GM03348 (cell line): ENCODE data around the gene NUDT22.

Source experiments
- DNase-seq: peaks from one replicate; pipeline ENCODE4 v3.0.0; 2012; ENCODE audit warnings: low spot score

Gene NUDT22

GRCh38 chr11:64206457-64207255 is 19.4 kb upstream of the NUDT22 start, which contains the start of gene FERMT3:
Gene FERMT3 (plus strand): TSS chr11:64206721. CDS start chr11:64207365, 644 bp downstream.
- DNase-seq, result no peak

GRCh38 chr11:64207256-64208085 is 18.6 kb upstream of the NUDT22 start:
- DNase-seq, result peak; percentile 78

GRCh38 chr11:64208086-64208795 is 17.8 kb upstream of the NUDT22 start:
- DNase-seq, result no peak

GRCh38 chr11:64208796-64209562 is 17.1 kb upstream of the NUDT22 start:
- no peak for DNase-seq

GRCh38 chr11:64209563-64209843 is 16.6 kb upstream of the NUDT22 start:
- DNase-seq, result no peak

GRCh38 chr11:64210301-64211020 is 15.6 kb upstream of the NUDT22 start:
- no peak for DNase-seq

GRCh38 chr11:64211181-64211872 is 14.7 kb upstream of the NUDT22 start:
- no peak for DNase-seq

GRCh38 chr11:64216879-64217278 is 9.2 kb upstream of the NUDT22 start:
- no peak for DNase-seq

GRCh38 chr11:64218628-64219353 is 7.3 kb upstream of the NUDT22 start:
- DNase-seq, result no peak

GRCh38 chr11:64219354-64219684 is 6.8 kb upstream of the NUDT22 start:
- no peak for DNase-seq

GRCh38 chr11:64219755-64220154 is 6.3 kb upstream of the NUDT22 start:
- DNase-seq, result no peak

- no peak for DNase-seq
These were observed 5.8 kb upstream of the NUDT22 start for GRCh38 chr11:64220271-64220670.

GRCh38 chr11:64220798-64221197 is 5.3 kb upstream of the NUDT22 start:
- DNase-seq, result no peak

GRCh38 chr11:64222651-64223000 is 3.4 kb upstream of the NUDT22 start:
- DNase-seq, result no peak

- DNase-seq, result no peak
These were observed 2.9 kb upstream of the NUDT22 start for GRCh38 chr11:64223001-64223651.

- no peak for DNase-seq
These were observed 1.8 kb upstream of the NUDT22 start for GRCh38 chr11:64224151-64224890.

- DNase-seq, result no peak
These were observed 1.0 kb upstream of the NUDT22 start for GRCh38 chr11:64224891-64225607.

- DNase-seq, result peak; percentile 54
These were observed 505 bp downstream of the NUDT22 start for GRCh38 chr11:64226507-64227051.
